IPS-18c (cell line): ENCODE measurements around the gene KIZ.
A peak's percentile ranks its signal among the peaks of the same experiment; 100 is the strongest.

Experiments
- H3K4me3 ChIP-seq: 2 replicates; pipeline ENCODE4 v1.7.0; 2013; ENCODE audit warnings: low read depth, mild to moderate bottlenecking, low read length, moderate library complexity; ENCODE audit not compliant: insufficient read depth
- H3K9me3 ChIP-seq: one replicate; pipeline ENCODE4 v1.6.1; 2013; ENCODE audit warnings: mild to moderate bottlenecking, low read length, moderate library complexity; ENCODE audit not compliant: control insufficient read depth, insufficient read depth

Gene KIZ, protein sequence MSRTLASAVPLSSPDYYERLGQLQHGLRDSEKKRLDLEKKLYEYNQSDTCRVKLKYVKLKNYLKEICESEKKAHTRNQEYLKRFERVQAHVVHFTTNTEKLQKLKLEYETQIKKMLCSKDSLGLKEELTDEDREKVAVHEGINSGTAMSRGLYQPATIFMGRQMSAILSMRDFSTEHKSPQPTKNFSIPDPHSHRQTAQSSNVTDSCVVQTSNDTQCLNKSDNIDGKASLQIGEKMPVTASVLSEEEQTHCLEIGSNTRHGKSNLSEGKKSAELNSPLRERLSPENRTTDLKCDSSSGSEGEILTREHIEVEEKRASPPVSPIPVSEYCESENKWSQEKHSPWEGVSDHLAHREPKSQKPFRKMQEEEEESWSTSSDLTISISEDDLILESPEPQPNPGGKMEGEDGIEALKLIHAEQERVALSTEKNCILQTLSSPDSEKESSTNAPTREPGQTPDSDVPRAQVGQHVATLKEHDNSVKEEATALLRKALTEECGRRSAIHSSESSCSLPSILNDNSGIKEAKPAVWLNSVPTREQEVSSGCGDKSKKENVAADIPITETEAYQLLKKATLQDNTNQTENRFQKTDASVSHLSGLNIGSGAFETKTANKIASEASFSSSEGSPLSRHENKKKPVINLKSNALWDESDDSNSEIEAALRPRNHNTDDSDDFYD

DNA sequence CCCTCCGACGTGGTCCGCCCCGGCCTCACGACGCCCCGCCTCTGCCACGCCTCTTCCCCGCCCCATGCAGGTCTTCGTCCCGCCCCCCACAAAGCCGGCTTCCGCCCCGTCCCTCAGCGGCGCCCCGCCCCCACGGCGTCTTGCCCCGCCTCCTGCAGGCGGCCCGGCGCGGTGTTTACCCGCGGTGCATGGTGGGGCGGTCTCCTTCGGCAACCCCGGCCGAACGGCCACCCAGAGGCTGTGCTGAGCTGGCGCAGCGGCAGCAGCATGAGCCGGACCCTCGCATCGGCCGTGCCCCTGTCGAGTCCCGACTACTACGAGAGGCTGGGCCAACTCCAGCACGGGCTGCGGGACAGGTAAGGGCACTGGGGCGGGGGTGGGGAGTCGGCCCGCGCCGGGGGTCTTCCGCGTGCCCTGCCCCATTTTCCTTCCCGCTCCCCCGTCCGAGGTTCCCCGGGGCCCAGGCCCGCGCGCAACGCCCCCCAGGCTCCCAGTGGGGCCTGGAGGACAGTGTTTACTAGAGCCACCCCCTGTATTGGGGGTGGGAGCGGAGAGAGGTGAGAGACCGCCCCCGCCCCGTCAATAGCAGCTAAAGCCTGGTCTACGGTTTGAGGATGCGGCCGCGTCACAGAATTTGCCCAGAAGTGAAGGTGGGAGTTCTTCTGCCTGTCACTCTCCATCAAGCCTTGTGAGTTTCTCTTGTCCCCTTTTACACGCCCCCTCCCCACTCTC, at the start of gene KIZ:
TSS of gene KIZ (plus strand) at position 234 of the 732 bp plus-strand sequence. CDS start at position 268, 34 bp downstream.
- H3K4me3 ChIP-seq: peak within 1 kb of the TSS; percentile 81

DNA sequence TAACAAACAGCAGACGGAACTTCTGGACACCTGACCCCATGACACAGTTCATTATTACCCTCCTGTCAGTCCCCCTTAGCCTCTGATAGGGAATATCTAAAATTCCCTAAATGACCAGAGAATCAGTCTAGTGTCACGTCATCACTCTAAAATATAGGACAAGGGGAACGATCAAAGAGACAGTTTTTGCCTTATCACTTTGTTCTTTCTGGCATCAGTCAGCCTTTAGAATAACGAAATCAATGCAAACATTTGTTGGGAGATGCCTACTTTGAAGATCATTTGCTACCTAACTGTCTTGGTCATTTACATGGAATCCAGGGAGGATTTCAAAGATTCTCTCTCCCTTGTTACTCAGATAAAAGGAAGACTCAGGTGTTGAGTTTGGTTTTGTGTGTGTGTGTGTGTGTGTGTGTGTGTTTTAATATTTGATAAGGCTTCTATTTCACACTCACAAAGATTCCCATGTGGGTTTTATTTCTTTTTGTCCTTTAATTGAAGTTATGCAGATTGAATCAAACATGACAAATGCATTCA, 48.0 kb upstream of the KIZ start:
- H3K9me3 ChIP-seq: no peaks in the 10 kb centered on the region
- H3K4me3 ChIP-seq: no peak overlapping the region

More for the DNA sequence above, at the start of gene KIZ:
- H3K9me3 ChIP-seq: no peaks in the 10 kb centered on the region

DNA sequence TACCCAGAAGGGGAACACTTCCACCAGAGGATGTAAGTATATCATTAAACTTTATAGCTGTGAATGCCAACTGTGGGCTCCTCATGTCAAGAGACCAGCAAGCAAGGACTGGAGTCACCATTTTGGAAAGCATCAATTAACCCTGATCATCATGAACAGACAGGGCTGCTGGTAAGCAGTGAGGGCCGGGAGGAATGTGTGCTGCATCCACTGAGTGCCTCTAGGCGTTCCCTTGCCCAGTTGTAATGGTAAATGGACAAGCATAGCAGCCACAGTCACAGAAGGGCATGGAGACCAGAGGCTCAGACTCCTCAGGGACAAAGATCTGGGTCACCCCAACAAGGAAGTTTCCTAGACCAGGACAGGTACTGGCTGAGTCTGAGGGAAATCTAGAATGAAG, 43.3 kb upstream of the KIZ start:
- no peaks in the 10 kb centered on the region for H3K9me3 ChIP-seq
- H3K4me3 ChIP-seq: no peak overlapping the region

DNA sequence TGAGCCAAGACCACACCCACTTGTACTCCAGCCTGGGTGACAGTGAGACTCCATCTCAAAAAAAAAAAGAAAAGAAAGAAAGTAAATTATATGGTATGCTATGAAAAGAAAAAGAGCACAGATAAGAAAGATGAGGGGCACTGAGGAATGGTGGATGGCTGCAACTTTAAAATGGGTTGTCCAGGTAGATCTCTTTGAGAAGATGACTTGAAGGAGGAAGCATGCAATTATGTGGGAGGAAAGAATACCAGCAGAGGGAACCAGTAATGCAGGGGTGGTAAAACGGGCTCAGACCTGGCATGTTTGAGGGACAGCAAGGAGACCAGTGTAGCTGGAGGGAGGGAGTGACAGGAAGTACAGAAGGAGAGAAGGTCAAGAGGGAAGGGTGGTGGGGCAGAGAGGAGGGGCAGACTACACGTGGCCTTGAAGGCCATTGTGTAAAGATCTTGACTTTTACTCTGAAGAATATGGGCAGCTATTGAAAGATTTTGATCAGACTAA, 42.0 kb upstream of the KIZ start:
- H3K9me3 ChIP-seq: no peaks in the 10 kb centered on the region
- H3K4me3 ChIP-seq: no peak overlapping the region

DNA sequence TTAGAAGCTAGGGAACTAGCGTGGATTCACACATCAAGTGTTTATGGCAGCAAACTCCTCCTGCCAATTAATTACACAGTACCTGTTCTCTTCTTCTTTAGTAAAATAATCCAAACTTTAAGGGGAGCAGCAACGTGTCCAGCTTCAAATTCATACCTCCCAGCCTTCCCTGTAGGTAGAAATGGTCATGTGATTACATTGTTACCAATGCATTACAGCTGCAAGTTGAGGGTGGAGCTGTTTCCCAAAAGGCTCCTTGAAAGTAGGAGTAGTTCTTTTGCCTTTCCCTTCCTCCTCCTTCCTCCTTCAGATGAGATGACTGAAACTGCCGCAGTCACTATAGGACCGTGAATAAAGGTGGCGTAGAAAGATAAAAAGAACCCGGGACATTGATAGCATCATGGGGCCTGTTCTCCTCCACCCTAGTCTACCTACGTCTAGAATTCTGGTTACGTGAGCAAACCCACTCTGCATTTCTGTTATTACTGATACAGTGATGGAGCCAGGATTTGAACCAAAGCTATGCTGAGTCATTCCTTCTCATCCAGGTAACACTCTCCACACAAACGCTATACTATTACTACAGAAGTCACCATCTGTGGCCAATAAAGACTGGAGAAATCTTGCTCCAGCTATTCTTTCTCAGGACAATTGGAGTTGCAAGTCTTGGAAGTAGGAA, 37.9 kb upstream of the KIZ start:
- Histone ChIP-seq H3K4me3 (no peak overlapping the region), H3K9me3 (no peaks in the 10 kb centered on the region)

DNA sequence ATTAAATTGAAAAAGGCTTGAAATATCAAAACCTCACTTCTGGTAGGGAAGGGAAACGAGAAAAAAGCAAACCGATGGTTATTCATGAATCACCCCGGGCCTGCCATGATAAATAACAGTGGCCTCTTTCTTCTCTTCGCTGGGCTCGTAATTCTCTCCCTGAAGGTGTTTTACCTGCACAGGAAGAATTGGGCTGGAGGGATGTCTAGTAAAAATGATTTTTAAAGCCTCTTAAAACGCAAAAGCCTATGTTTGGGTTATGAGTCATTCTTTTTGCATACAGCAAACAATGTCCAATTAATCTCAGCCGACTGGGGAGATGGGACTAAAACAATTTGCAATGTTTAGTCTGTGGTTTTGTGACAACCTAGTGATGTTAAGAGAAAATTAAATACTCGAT, 36.5 kb upstream of the KIZ start:
- Histone ChIP-seq H3K9me3 (no peaks in the 10 kb centered on the region), H3K4me3 (no peak overlapping the region)

DNA sequence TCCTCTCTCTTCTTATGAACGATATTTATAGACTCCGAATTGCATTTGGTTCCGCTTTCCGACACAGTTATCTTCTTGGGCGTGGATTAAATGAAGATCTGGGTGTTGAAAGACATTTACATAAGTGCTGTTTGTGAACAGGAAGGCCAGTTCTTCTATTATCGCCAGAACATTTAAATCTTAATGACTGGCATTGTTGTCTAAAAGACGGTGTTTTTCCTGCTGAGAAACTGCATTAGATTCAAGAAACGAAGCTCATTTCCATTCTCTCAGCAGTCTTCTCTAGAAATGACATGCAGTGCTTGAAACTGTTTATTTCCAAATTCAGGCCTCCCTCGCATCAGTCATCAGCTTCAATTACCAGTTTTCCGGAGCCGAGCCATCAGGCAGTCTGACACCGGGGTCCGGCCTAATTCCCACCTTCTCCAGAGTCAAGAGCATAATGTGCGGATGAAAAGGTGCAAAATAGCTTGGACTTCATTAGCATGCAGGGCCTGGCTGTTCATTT, 35.7 kb upstream of the KIZ start:
- Histone ChIP-seq H3K4me3 (no peak overlapping the region), H3K9me3 (no peaks in the 10 kb centered on the region)

DNA sequence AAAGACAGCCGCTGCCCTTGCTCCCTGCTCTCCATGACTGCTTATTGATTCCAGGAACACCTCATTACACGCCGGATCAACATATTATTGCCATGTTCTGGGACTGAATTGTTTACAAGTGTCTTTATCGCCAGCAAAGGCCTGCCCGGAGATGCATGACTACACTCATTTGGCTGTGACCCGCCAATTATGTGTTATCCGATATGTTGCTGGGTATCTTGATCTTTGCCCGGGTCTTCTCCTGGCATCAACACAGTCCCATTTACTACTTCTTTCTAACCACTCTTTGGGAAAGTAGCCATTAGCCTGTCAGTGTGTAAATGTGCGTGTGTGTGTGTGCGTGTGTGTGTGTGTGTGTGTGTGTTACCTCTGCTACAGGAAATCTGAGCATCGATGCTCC, 35.2 kb upstream of the KIZ start:
- H3K4me3 ChIP-seq: no peak overlapping the region
- no peaks in the 10 kb centered on the region for H3K9me3 ChIP-seq

DNA sequence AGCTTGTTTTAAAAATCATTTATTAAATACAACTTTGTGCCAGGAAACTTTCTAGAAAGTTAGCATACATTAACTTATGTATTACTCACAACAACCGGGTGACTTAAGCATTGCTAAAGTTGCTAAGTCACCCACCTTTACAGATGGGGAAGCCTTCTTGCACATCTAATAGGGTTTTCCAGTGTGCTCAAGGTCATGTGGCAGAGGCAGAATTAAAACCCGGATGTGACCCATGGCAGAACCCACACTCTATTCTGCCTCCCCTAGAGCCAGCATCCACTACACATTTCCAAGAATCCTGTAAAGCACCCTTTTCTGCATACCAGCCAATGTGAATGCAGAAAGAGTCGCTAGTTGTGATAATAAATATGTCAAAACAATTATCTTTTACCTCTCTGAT, 33.1 kb upstream of the KIZ start:
- Histone ChIP-seq H3K9me3 (no peaks in the 10 kb centered on the region), H3K4me3 (no peak overlapping the region)

DNA sequence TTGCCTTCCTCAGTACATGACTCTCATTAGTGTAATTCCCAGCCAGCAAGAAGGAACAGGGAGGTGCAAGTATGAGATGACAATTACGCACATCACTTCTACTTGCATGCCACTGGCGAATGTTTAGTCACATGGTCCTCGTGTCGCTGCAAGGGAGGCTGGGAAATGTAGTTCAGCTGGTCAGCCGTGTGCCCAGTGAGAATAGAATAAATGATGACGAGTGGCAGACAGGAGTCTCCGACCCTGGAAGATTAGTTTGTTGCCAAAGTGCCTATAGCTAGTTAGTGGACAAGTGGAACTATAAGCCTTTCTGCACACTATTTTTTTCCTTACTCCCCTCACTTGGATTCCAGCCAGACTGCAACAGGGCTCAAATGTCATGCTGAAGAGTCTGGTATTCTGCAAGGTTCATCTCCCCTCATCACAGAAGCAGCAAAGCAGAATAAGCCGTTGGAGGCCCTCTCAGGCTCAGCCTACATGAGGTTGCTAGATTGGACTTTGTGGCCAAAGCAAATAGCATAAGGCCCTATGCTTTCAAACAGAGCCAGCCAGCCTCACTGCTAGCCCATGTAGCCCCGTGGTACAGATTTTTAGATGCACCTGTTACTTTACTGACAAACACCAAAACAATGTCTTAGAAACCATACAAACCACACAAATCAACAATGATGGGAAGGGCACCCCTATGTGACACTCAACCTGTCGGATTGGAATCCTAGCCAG, 29.4 kb upstream of the KIZ start:
- Histone ChIP-seq H3K4me3 (no peak overlapping the region), H3K9me3 (no peaks in the 10 kb centered on the region)

DNA sequence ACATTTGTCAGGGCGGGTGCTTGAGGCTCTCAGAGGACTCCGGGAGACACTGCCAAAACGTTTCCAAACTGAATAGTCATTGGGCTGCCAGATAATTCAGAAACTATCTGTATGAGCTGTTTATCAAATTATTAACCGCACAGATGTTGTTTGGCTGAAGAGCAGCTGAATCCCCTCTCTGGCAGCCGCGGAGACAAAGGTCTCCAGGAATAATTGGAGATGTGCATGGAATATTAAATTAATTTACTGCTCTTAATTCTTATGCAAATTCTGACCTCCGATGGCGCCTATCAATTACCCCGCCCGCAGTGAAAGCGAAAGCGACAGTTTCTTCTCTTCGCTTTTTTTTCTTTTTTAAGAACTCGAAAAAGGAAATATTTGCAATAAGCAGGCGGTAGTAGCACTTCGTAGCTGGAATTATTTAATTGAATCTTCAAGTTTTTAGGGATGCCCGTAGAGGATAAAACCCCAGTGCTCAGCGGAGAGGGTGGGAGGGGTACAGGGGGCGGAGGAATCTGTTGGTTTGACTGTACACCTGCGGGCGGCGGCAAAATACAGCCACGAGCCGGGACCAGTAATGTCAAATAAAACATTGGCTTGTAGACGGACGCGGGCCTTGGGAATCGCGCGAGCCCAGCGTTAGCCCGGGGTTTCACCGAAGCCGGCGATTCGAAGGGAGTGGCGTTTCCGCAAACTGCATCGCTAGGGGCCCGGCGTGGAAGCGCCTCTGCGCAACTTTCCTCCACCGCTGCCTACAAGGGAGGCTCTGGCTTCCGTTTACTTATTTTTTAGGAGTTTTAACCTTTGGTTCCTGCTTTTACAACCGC, 25.9 kb upstream of the KIZ start:
- Histone ChIP-seq H3K4me3 (peak overlapping the region; percentile 32), H3K9me3 (no peaks in the 10 kb centered on the region)

DNA sequence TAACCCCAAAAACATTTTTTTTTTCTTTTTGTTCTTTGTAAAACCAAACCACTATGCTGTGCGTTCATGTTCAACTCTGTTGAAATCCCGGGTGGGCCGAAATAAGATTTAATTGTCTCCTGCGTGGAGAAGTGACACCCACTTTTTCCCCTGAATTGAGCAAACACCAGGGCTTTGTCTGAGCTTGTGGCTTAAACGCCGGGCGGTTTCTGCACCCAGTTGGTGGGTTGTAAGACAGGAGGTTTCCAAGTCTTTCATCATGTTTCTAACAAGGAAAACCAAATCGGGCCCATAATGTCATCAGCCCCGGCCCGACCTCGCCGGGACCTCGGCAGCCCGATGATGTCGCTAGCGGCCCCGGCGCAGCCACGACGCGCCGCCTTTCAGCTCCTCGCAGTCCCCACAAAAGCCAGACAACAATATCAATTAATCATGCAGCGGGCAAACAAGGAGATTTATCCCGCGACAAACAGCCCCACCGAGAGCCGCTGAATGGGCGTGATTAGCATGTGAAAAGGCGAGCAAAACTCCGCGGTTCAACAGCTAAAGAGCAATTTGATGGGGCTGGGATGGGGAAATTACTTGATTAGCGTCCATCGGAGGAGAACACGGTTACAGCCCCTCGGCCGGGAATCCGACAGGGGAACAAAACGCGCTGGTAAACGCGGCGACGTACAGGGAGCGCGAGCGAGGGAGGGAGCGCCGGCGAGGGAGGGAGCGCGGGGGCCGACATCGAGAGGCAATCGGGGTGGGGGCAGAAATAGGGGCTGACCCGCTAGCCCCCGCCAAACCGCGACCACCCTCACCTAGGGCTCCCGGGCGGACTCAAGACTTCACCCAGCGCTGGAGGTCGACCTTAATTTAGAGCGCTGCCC, 25.1 kb upstream of the KIZ start:
- Histone ChIP-seq H3K4me3 (peak overlapping the region; percentile 51), H3K9me3 (no peaks in the 10 kb centered on the region)

DNA sequence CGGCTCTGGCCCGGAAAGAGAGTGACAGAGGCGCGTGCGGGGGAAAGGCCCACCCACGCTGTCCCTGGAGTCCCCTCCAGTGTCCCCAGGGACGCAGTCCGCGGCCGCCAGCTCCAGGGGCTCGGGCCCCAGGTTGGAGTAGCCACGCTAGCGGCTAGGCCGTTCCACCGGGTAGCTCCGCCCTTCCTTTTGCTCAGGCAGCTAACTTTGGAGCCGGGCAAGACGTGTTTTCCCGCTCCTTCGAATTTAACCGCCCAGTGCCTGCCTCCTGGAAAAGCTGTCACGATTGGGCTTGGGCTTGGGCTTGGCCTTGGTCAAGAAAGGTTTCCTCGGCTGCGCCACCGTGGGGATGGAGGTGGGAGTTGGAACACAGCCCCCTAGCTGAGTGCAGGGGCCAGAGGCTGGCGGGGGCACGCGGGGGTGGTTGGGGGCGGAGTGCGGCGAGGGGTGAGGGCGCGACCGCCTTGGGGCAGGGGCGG, 24.4 kb upstream of the KIZ start:
- H3K9me3 ChIP-seq: no peaks in the 10 kb centered on the region
- peak overlapping the region; percentile 51 for H3K4me3 ChIP-seq

DNA sequence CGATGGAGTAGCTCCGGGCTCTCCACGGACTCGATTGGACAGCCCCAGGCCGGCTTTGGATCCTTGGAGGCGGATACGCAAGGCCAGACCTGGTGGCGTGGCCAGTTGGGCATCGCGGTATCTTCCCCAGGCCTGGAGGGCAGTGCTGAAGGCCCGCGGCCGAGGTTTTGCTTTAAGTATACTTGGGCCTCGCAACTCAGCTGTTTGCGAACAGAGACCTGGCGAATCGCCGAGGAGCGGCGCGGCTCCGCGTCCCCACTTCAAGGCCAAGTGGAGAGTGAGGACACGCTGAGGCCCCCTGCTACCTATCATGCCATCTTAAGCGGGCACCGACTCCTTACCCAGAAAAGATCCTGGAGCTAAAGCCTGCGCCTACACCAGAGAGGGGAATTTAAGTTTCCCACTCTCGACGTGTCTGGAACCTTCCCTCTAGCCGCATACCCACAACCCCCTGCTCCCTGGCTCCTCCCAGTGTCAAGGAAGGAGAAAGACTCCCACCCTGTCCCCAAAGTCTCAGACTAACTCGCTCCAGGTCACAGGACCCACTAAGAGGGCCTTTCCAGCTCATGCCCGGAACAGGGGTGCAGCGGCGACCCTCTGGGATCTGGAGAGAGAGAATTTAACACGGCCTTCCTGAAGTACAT, 23.8 kb upstream of the KIZ start:
- Histone ChIP-seq H3K4me3 (peak overlapping the region; percentile 49), H3K9me3 (no peaks in the 10 kb centered on the region)
